GM15510 (cell line): Measurements from ENCODE around the gene TECPR1.
A peak's percentile ranks its signal among the peaks of the same experiment; 100 is the strongest.

Experiments
- POLR2A ChIP-seq: IDR thresholded peaks from 3 replicates; pipeline ENCODE4 v1.6.1; 2011; ENCODE audit warnings: borderline replicate concordance; ENCODE audit not compliant: insufficient read length; ENCODE audit errors: extremely low read depth

Gene TECPR1

DNA sequence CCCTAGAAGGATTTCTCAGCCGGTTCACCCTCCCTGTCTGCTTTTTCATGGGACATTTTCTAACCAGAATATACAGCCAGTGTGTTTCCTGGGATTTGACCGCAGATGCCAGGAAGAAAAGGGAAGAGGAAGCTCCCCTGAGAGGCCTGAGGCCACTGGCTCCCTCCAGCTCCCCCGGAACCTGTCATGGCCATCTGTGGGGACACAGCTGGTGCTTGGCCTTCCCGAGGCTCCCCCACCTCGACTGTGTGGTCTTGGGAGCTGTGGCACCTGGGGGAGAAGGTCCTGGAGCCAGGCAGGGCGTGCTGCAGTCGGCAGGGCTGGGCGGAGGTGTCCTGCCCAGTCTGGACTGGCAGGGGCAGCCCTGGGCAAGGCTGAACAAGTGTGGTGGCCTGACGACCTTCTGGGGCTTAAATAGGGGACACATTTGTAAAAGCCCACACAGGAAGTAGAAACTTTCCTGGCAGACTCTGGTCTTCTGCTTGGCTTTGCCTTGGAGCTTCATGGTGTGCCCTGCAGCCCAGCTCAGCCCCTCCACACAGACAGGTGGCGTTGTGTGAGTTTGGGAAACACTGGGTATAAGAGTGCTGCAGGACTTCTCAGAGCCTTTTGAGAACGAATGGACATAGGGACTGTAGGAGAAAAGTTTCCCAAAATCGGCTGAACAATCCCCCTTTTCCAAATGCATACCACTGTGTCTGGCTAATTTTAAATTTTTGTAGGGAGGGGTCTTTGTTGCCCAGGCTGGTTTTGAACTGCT is 36.2 kb upstream of the TECPR1 start:
- no peak for TF ChIP-seq POLR2A

GRCh38 chr7:98287486-98287959 is 35.5 kb upstream of the TECPR1 start:
- no peak for TF ChIP-seq POLR2A

- TF ChIP-seq POLR2A, result no peak
Measured at GRCh38 chr7:98286701-98287485, 34.9 kb upstream of the TECPR1 start.

DNA sequence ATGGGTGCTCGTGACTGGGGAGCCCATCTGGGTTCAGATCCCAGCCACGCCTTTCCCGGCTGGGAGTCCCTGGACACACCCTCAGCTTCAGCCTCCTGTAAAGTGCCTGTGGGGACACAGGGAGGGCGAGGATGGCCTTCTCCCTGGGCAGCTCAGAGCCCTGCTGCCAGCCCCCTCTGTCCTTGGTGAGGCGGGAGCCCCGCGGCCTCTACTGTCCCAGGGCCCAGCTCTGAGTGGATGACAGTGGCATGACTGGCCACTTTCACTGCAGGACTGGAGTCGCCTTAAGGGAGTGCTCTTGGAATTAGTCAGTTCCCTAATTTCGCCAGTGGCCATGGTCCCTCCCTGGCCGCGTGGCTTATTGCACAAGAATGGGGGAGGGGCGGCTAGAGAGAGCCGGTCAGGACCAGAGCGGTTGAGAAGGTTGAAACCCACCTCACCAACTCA is 34.1 kb upstream of the TECPR1 start:
- no peak for TF ChIP-seq POLR2A

DNA sequence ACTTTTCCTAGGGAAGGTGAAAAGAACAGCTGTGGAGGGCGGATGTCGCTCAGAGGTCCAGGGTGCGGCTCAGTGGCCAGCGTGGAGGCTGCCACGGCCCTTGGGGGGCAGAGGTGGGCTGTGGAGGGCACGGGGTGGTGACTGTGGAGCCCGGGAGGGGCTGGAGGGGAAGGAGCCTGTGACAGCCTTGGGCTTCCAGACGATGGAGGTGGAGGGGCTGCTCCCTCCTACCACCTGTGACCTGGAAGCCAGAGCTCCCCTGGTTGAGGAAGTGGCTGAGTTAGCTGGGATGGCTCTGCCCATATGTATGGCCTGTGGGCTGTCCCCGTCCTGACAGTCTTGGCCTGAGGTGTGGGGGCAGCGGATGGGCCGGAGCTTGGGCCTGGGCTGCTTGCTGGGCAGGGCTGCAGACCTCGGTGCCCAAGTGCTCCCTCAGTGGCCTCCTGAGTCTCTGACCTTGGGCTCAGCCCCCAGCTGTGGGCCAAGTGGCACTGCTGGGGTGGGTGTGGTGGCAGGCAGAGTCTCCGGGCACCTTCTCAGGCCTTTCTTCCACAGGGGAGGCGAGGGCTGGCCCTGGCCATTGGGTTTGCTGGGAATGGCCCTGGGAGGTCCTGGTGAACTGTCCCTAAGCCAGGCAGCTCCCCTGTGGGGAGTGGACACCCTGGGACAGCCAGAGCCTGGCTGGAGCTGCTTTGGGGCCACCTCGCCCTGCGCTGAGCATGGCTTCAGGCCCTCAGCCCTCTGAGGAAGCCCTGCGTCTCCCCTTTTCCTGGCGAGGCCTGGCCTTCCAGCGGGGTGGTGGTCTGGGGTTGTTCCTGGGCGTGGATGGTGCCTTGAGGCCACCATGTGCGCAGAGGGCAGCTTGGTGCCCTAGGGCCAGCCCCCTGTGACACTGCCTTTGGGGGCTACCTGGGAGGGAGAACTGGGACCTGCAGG is 33.4 kb upstream of the TECPR1 start:
- TF ChIP-seq POLR2A, result no peak

GRCh38 chr7:98284335-98285036 is 32.5 kb upstream of the TECPR1 start:
- no peak for TF ChIP-seq POLR2A

GRCh38 chr7:98283887-98284222 is 31.8 kb upstream of the TECPR1 start:
- TF ChIP-seq POLR2A, result no peak

GRCh38 chr7:98283127-98283886 is 31.3 kb upstream of the TECPR1 start:
- TF ChIP-seq POLR2A, result no peak

DNA sequence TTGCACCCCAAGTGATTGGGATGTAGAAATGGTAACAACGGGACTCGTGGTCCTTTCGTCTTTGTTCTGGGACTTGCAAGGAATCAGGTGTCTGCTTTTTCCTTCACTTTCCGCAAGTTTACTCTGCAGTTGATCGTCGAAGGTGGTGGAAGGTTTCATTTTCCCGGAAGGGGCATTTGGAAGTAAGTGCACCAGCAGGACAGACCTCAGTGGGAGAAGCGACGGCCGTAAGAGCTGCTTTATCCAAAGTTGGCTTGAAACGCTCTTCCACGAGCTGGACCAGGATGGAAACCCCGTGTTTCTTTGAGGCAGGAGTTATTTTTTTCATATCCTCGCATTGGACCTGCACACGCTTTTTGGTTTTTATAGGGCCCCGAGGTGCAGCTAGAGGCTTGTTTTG is 30.7 kb upstream of the TECPR1 start:
- no peak for TF ChIP-seq POLR2A

GRCh38 chr7:98281757-98282606 is 29.9 kb upstream of the TECPR1 start:
- no peak for TF ChIP-seq POLR2A

- TF ChIP-seq POLR2A, result peak; percentile 71
Measured at GRCh38 chr7:98280791-98281756, 29.0 kb upstream of the TECPR1 start, which contains the start of gene BRI3. Gene BRI3, plus strand, starts transcription at chr7:98281686. Its CDS starts 110 bp downstream, at chr7:98281796.
